CD4-positive, alpha-beta T cell treated with Interleukin-4 for 1 hour (primary cell): ENCODE results near the gene COPG1.

Experiments
- DNase-seq, 2 donors: peaks; one replicate each; pipeline ENCODE4 v3.0.0-alpha.2; 2020 to 2022

COPG1 gene

GRCh38 chr3:129280183-129280582 lies 30.8 kb downstream of the COPG1 start:
- DNase-seq: no peak

- no peak for DNase-seq
Measured at GRCh38 chr3:129281726-129282125, 32.3 kb downstream of the COPG1 start.

- DNase-seq: peak in 1 of 2 donors; percentile 56
Measured at GRCh38 chr3:129282727-129283327, 33.4 kb downstream of the COPG1 start.

GRCh38 chr3:129286081-129286480 lies 36.7 kb downstream of the COPG1 start:
- no peak for DNase-seq

- no peak for DNase-seq
Measured at GRCh38 chr3:129288446-129288845, 39.0 kb downstream of the COPG1 start.

DNA sequence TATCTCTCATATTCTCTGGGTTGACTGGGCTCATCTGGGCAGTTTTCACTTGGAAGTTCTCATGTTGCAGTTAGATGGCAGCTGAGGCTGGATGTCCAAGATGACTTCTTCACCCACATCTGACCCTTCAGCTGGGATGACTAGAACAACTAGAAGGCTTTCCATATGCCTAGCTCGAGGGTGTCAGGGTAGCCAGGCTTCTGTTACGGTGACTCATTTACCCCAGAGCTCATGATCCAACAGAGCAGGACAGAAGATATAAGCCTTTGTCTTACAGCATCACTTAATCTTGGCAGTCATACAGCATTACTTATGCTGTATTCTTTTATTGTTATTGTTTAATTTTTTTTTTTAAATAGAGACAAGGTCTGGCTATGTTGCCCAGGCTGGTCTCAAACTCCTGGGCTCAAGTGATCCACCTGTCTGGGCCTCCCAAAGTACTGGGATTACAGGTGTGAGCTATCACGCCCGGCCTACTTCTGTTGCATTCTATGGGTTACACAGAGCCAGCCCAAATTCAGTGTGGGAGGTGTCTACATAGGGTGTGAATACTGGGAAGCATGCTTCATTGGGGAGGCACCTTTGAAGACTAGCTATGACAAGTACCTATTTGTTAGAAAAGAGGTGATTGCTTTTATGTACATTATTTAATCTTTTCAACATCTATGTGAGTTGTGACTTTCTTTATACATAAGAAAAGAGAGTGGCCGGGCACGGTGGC lies 40.0 kb downstream of the COPG1 start:
- no peak for DNase-seq

DNA sequence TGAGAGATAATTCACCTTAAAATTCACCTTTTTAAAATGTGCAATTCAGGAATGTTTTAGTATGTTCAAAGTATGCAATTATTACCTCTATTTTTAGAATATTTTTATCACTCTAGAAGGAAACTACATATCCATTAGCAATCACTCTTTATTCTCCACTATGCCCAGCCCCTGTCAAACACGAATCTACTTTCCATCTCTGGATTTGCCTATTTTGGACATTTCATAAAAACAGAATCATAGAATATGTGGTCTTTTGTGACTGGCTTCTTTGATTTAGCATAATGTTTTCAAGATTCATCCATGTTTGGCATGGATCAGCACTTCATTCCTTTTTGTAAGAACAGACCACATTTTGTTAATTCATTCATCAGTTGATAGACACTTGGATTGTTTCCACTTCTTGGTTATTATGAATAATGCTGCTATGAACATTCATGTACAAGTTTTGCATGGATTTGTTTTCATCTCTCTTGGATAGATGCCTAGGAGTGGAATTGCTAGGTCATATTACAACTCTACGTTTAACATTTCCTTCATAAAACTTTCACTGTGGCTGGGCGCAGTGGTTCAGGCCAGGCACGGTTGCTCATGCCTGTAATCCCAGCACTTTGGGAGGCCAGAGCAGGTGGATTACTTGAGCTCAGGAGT lies 42.0 kb downstream of the COPG1 start:
- no peak for DNase-seq

DNA sequence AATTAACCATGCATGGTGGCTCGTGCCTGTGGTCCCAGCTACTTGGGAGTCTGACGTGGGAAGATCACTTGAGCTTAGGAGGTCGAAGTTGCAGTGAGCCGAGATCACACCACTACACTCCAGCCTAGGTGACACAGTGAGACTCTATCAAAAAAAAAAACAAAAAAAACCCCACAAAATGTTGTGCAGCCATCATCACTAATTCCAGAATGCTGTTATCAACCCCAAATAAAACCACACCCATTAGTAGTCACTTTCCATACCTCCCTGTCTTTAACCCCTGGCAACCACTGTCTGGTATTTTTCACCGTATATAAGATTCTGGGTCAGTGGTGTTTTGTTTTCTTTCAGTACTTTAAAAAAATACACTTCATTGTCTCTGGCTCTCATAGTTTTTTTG lies 45.9 kb downstream of the COPG1 start:
- DNase-seq: no peak

GRCh38 chr3:129304146-129304961 lies 54.9 kb downstream of the COPG1 start:
- no peak for DNase-seq

- DNase-seq: no peak
Measured at GRCh38 chr3:129304962-129305222, 55.5 kb downstream of the COPG1 start.

- peak in 1 of 2 donors; percentile 57 for DNase-seq
Measured at GRCh38 chr3:129305592-129306091, 56.2 kb downstream of the COPG1 start.

DNA sequence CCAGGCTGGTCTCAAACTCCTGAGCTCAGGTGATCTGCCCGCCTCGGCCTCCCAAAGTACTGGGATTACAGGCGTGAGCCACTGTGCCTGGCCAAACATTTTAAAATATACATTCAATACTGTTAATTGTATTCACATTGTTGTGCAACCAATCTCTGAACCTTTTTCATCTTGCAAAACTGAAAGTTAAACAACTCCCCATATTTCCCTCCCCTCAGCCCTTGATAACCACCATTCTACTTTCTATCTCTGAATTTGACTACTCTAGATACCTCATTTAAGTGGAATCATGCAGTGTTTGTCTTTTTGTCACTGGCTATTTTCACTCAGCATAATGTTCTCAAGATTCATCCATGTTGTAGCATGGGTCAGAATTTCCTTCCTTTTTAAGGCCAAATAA lies 59.2 kb downstream of the COPG1 start:
- no peak for DNase-seq

- DNase-seq: no peak
Measured at GRCh38 chr3:129310111-129311011, 61.0 kb downstream of the COPG1 start.

- DNase-seq: no peak
Measured at GRCh38 chr3:129311054-129311902, 61.9 kb downstream of the COPG1 start.

- DNase-seq: peak in 1 of 2 donors; percentile 14
Measured at GRCh38 chr3:129312021-129312639, 62.7 kb downstream of the COPG1 start.

DNA sequence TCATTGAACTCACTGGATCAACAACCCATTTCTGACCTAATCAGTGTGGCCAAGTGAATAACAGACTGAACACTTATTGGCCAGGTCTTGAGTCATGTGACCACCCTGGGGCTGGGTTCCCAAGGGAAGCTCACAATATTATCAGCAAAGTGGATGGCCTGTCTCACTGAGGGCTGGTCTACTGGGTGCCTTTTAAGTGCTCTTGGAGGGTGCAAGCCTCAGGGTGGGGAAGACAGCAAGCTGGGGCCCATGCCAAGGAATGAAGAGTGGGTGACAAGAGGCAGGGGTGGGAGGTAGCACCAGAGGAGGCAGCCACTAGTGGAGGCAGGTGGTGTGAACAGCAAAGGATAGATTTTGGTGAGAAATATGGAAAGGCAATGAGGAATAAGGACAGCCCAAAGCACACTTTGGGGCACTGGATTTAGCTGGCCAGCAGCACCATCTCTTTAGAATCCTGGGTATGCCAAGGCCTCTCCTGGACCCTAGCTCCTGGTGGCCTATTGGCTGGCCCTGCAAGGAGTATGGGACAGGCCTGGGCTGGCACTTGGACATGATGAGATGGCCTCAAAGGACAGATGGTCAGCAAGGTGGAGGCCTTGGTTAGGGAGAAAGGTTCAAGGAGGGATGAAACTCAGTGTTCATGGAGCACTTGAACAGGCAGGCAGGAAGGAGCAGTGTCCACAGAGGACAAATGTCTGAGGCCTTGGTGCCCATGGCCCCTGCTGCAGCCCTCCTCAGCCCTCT lies 63.4 kb downstream of the COPG1 start:
- DNase-seq: peak in 1 of 2 donors; percentile 10

DNA sequence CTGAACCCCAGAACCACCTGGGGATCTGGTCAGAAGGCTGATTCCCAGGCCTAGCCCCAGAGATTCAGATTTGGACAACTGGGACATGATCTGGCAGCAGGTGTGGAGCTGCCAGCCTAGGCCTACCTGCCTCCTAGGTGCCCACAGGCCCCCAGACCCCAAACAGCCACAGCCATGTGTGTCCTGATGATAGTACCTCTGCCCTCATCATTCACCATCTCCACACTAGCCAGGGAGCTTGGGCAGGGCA lies 63.9 kb downstream of the COPG1 start:
- no peak for DNase-seq

- DNase-seq: peak in 1 of 2 donors; percentile 34
Measured at GRCh38 chr3:129313665-129314385, 64.4 kb downstream of the COPG1 start.

GRCh38 chr3:129314386-129315222 lies 65.2 kb downstream of the COPG1 start:
- peak; percentile 74 to 75 for DNase-seq
